ENCODE results near the gene ST14. TPM values are rescaled to one million over a fixed set of nuclear protein-coding genes. Genes with fewer than 3 reads are reported as not detected.
A peak's percentile ranks its signal among the peaks of the same experiment; 100 is the strongest.

The ST14 gene
- total RNA-seq, 1 experiment from 2014 or later = 1.8 TPM

GRCh38 chr11:130163346-130164220 lies 4.0 kb downstream of the ST14 start:
- ChIA-PET CTCF (interaction anchor here (0.7 kb wide), 1 partner anchor 49 kb away, joined by 3 read pairs; no protein-coding TSS in a partner anchor), POLR2A (no interaction called here)
- Histone ChIP-seq H3K27me3 (ENCODE audit: control insufficient read depth, insufficient read depth, low read length) (peaks cover 11% of the 10 kb centered on the region), H3K27ac (ENCODE audit: low read length) (peak overlapping the region; percentile 5; the same call in 1 of the 2 replicates), H3K36me3 (ENCODE audit: control insufficient read depth, insufficient read depth, low read length) (no peaks in the 10 kb centered on the region; the same call in 1 of the 2 replicates), H3K4me1 (ENCODE audit: control insufficient read depth, insufficient read depth, low read length) (0 out of 2 replicates have a peak, but pooled peaks cover 5% of the 10 kb centered on the region), H3K9me3 (ENCODE audit: control insufficient read depth, insufficient read depth, low read depth, low read length) (no peaks in the 10 kb centered on the region), H3K4me3 (ENCODE audit: low read depth in 2 of 2, low read length in 2 of 2) (peak overlapping the region in 1 of 2 experiments; percentile 46; a peak in 2 of 4 replicates)
- no TSS peak for BruUV-seq (replicated peaks)
- ATAC-seq (no peak), DNase-seq (ENCODE audit: low read depth, low spot score) (no peak)
- TF ChIP-seq TCF7L2 (IDR thresholded peaks at IDR 0.05; ENCODE audit: low read depth, low read length) = no peak
- TF ChIP-seq SIN3A (IDR thresholded peaks at IDR 0.05; ENCODE audit: borderline replicate concordance, insufficient read depth, low read depth, low read length) = no peak
- no peak for TF ChIP-seq CTCF (IDR thresholded peaks at IDR 0.05)
- TF ChIP-seq POLR2AphosphoS5 (IDR thresholded peaks at IDR 0.05; ENCODE audit: low read depth, low read length) = no peak
- TF ChIP-seq REST (IDR thresholded peaks at IDR 0.05; ENCODE audit: insufficient read depth in 1 of 2, low read depth in 2 of 2, low read length in 1 of 2) = no peak
- in situ Hi-C loops (cut with HindIII; ENCODE audit: low pct_unique_long_range_greater_than_20kb, low sequenced_read_pairs) = no loop called here
- intact Hi-C loops (cut with micrococcal nuclease; ENCODE audit: unreplicated experiment) = no loop called here

- Histone ChIP-seq H3K27ac (ENCODE audit: low read length) (no peak overlapping the region), H3K4me1 (ENCODE audit: control insufficient read depth, insufficient read depth, low read length) (0 out of 2 replicates have a peak, but pooled peaks cover 5% of the 10 kb centered on the region), H3K4me3 (ENCODE audit: low read depth in 2 of 2, low read length in 2 of 2) (peak overlapping the region in 1 of 2 experiments; percentile 46; a peak in 2 of 4 replicates), H3K9me3 (ENCODE audit: control insufficient read depth, insufficient read depth, low read depth, low read length) (no peaks in the 10 kb centered on the region), H3K27me3 (ENCODE audit: control insufficient read depth, insufficient read depth, low read length) (peaks cover 11% of the 10 kb centered on the region), H3K36me3 (ENCODE audit: control insufficient read depth, insufficient read depth, low read length) (no peaks in the 10 kb centered on the region; the same call in 1 of the 2 replicates)
- ChIA-PET CTCF (no interaction called here), POLR2A (no interaction called here)
- no peak for TF ChIP-seq POLR2AphosphoS5 (IDR thresholded peaks at IDR 0.05; ENCODE audit: low read depth, low read length)
- no peak for TF ChIP-seq SIN3A (IDR thresholded peaks at IDR 0.05; ENCODE audit: borderline replicate concordance, insufficient read depth, low read depth, low read length)
- no peak for TF ChIP-seq REST (IDR thresholded peaks at IDR 0.05; ENCODE audit: insufficient read depth in 1 of 2, low read depth in 2 of 2, low read length in 1 of 2)
- TF ChIP-seq CTCF (IDR thresholded peaks at IDR 0.05) = no peak
- intact Hi-C loops (cut with micrococcal nuclease; ENCODE audit: unreplicated experiment) = no loop called here
- in situ Hi-C loops (cut with HindIII; ENCODE audit: low pct_unique_long_range_greater_than_20kb, low sequenced_read_pairs) = no loop called here
- DNase-seq (ENCODE audit: low read depth, low spot score) = no peak
- no TSS peak for BruUV-seq (replicated peaks)
- no peak for ATAC-seq
These were observed 4.6 kb downstream of the ST14 start for GRCh38 chr11:130164221-130164570.
